HG02973 (cell line): ENCODE measurements around the gene GPR152.

Source experiments
- ATAC-seq: cut with Tn5 transposase; IDR thresholded peaks from one replicate; pipeline ENCODE4 v1.9.1; 2021; ENCODE audit warnings: moderate library complexity; ENCODE audit not compliant: unreplicated experiment

Gene GPR152

GRCh38 chr11:67440229-67441097 is 12.1 kb downstream of the GPR152 start:
- no peak for ATAC-seq

GRCh38 chr11:67439321-67440228 is 13.0 kb downstream of the GPR152 start:
- no peak for ATAC-seq

- ATAC-seq: no peak
These were observed 14.2 kb downstream of the GPR152 start for GRCh38 chr11:67438158-67438902.

- ATAC-seq: no peak
These were observed 14.7 kb downstream of the GPR152 start for GRCh38 chr11:67437809-67438157.

GRCh38 chr11:67437082-67437808 is 15.3 kb downstream of the GPR152 start, which contains the start of gene PTPRCAP:
Gene PTPRCAP, minus strand, starts transcription at chr11:67437682. Its CDS starts 63 bp downstream, at chr11:67437619.
- no peak for ATAC-seq

GRCh38 chr11:67436459-67437081 is 16.0 kb downstream of the GPR152 start:
- ATAC-seq: no peak

- no peak for ATAC-seq
These were observed 16.6 kb downstream of the GPR152 start for GRCh38 chr11:67435727-67436458.

GRCh38 chr11:67435031-67435726 is 17.4 kb downstream of the GPR152 start:
- ATAC-seq: no peak

GRCh38 chr11:67434395-67434881 is 18.1 kb downstream of the GPR152 start:
- ATAC-seq: no peak

- ATAC-seq: no peak
These were observed 18.8 kb downstream of the GPR152 start for GRCh38 chr11:67433536-67434394.

- no peak for ATAC-seq
These were observed 19.7 kb downstream of the GPR152 start for GRCh38 chr11:67432655-67433349.

- ATAC-seq: no peak
These were observed 20.9 kb downstream of the GPR152 start for GRCh38 chr11:67431346-67432249.

GRCh38 chr11:67429722-67430121 is 22.8 kb downstream of the GPR152 start:
- no peak for ATAC-seq

- ATAC-seq: no peak
These were observed 23.4 kb downstream of the GPR152 start for GRCh38 chr11:67429038-67429668.
